Skeletal muscle tissue (tissue), 4 donors: Measurements from ENCODE around the gene NTN1. TPM values are rescaled to one million over a fixed set of nuclear protein-coding genes. Genes with fewer than 3 reads are reported as not detected.

ENCODE experiments used
- H3K27ac ChIP-seq: one replicate; pipeline ENCODE4 v1.7.0; 2013; ENCODE audit warnings: mild to moderate bottlenecking, low read depth, low read length, inconsistent platforms
- H3K27me3 ChIP-seq, 3 donors: one replicate each; pipeline ENCODE4 v1.7.0; 2013; ENCODE audit warnings: low read length in 3 of 3; ENCODE audit not compliant: control insufficient read depth in 3 of 3, insufficient read depth in 3 of 3
- H3K36me3 ChIP-seq, 3 donors: one replicate each; pipeline ENCODE4 v1.7.0; 2013; ENCODE audit warnings: low read length in 3 of 3; ENCODE audit not compliant: control insufficient read depth in 3 of 3, insufficient read depth in 3 of 3
- H3K4me1 ChIP-seq, 3 donors: one replicate each; pipeline ENCODE4 v1.7.0; 2013; ENCODE audit warnings: low read length in 3 of 3, mild to moderate bottlenecking in 3 of 3; ENCODE audit not compliant: control insufficient read depth in 3 of 3, insufficient read depth in 3 of 3
- H3K4me3 ChIP-seq, 3 donors: one replicate each; pipeline ENCODE4 v1.7.0; 2013; ENCODE audit warnings: low read length in 3 of 3
- H3K9ac ChIP-seq, 3 donors: one replicate each; pipeline ENCODE4 v1.7.0; 2013; ENCODE audit warnings: low read length in 3 of 3, mild to moderate bottlenecking in 3 of 3, moderate library complexity in 2 of 3, low read depth in 1 of 3
- H3K9me3 ChIP-seq, 3 donors: one replicate each; pipeline ENCODE4 v1.7.0; 2013; ENCODE audit warnings: low read length in 3 of 3; ENCODE audit not compliant: control insufficient read depth in 3 of 3
- total RNA-seq: library from RNA; depleted of rRNA; stranded (reverse); fragments of >200 nt; gene quantifications from one replicate; pipeline ENCODE4 v1.2.3, GENCODE V29; 2014
- donor health status: Osteomylitis.

Gene NTN1
- total RNA-seq, 1 donor from 2014 or later, result 6.8 TPM

GRCh38 chr17:9054126-9054975 lies 33.0 kb downstream of the NTN1 start:
- Histone ChIP-seq H3K9ac (no peak overlapping the region), H3K27ac (no peak overlapping the region), H3K4me3 (no peak overlapping the region), H3K36me3 (no peaks in the 10 kb centered on the region), H3K9me3 (no peaks in the 10 kb centered on the region), H3K27me3 (no peaks in the 10 kb centered on the region), H3K4me1 (no peaks in the 10 kb centered on the region)

- H3K4me1 ChIP-seq, result no peaks in the 10 kb centered on the region
- no peak overlapping the region for H3K27ac ChIP-seq
- no peaks in the 10 kb centered on the region for H3K27me3 ChIP-seq
- no peaks in the 10 kb centered on the region for H3K36me3 ChIP-seq
- no peak overlapping the region for H3K9ac ChIP-seq
- H3K4me3 ChIP-seq, result no peak overlapping the region
- H3K9me3 ChIP-seq, result no peaks in the 10 kb centered on the region
Measured at GRCh38 chr17:9055281-9055680, 34.0 kb downstream of the NTN1 start.

GRCh38 chr17:9056566-9056965 lies 35.3 kb downstream of the NTN1 start:
- Histone ChIP-seq H3K4me3 (no peak overlapping the region), H3K9ac (no peak overlapping the region), H3K9me3 (no peaks in the 10 kb centered on the region), H3K36me3 (no peaks in the 10 kb centered on the region), H3K27me3 (no peaks in the 10 kb centered on the region), H3K27ac (no peak overlapping the region), H3K4me1 (no peaks in the 10 kb centered on the region)

GRCh38 chr17:9057310-9057709 lies 36.0 kb downstream of the NTN1 start:
- no peak overlapping the region for H3K27ac ChIP-seq
- H3K4me3 ChIP-seq, result no peak overlapping the region
- H3K9ac ChIP-seq, result no peak overlapping the region
- no peaks in the 10 kb centered on the region for H3K36me3 ChIP-seq
- H3K4me1 ChIP-seq, result no peaks in the 10 kb centered on the region
- no peaks in the 10 kb centered on the region for H3K9me3 ChIP-seq
- H3K27me3 ChIP-seq, result no peaks in the 10 kb centered on the region

GRCh38 chr17:9062399-9062902 lies 41.1 kb downstream of the NTN1 start:
- Histone ChIP-seq H3K9me3 (no peaks in the 10 kb centered on the region), H3K9ac (no peak overlapping the region), H3K4me1 (no peaks in the 10 kb centered on the region), H3K27me3 (no peaks in the 10 kb centered on the region), H3K36me3 (no peaks in the 10 kb centered on the region), H3K4me3 (no peak overlapping the region), H3K27ac (no peak overlapping the region)

GRCh38 chr17:9064311-9064834 lies 43.1 kb downstream of the NTN1 start:
- Histone ChIP-seq H3K27me3 (no peaks in the 10 kb centered on the region), H3K4me3 (no peak overlapping the region), H3K27ac (no peak overlapping the region), H3K36me3 (no peaks in the 10 kb centered on the region), H3K9me3 (no peaks in the 10 kb centered on the region), H3K4me1 (no peaks in the 10 kb centered on the region), H3K9ac (no peak overlapping the region)

GRCh38 chr17:9071016-9071415 lies 49.7 kb downstream of the NTN1 start:
- Histone ChIP-seq H3K4me3 (no peak overlapping the region), H3K4me1 (peaks cover 7 to 15% (median 10%) of the 10 kb centered on the region in 3 donors), H3K9me3 (no peaks in the 10 kb centered on the region), H3K36me3 (no peaks in the 10 kb centered on the region), H3K27ac (no peak overlapping the region), H3K9ac (peak overlapping the region in 1 of 3 donors; percentile 28), H3K27me3 (peaks cover 0 to 3% (median 2%) of the 10 kb centered on the region in 3 donors)

- no peaks in the 10 kb centered on the region for H3K36me3 ChIP-seq
- H3K4me3 ChIP-seq, result no peak overlapping the region
- no peaks in the 10 kb centered on the region for H3K9me3 ChIP-seq
- peak overlapping the region; percentile 44 for H3K27ac ChIP-seq
- peaks cover 7 to 15% (median 10%) of the 10 kb centered on the region in 3 donors for H3K4me1 ChIP-seq
- no peak overlapping the region for H3K9ac ChIP-seq
- peaks cover 0 to 3% (median 2%) of the 10 kb centered on the region in 3 donors for H3K27me3 ChIP-seq
Measured at GRCh38 chr17:9071811-9072498, 50.6 kb downstream of the NTN1 start.

GRCh38 chr17:9072696-9073339 lies 51.5 kb downstream of the NTN1 start:
- no peaks in the 10 kb centered on the region for H3K36me3 ChIP-seq
- peaks cover 7 to 15% (median 10%) of the 10 kb centered on the region in 3 donors for H3K4me1 ChIP-seq
- H3K4me3 ChIP-seq, result peak overlapping the region in 1 of 3 donors; percentile 22
- no peaks in the 10 kb centered on the region for H3K9me3 ChIP-seq
- H3K27me3 ChIP-seq, result peaks cover 0 to 3% (median 2%) of the 10 kb centered on the region in 3 donors
- no peak overlapping the region for H3K9ac ChIP-seq
- H3K27ac ChIP-seq, result peak overlapping the region; percentile 44
